Panc1 (cell line): ENCODE data around the gene NXPH4. TPM values are rescaled to one million over a fixed set of nuclear protein-coding genes. Genes with fewer than 3 reads are reported as not detected.

Experiments
- ATAC-seq: fragments of 200-7000 bp; cut with Tn5 transposase; 2 replicates; pipeline ENCODE4 v1.9.1; 2020; ENCODE audit warnings: mild to moderate bottlenecking, moderate library complexity
- BruUV-seq: library from RNA; stranded (reverse); fragments of 400-500 nt; replicated peaks from 2 replicates; lab custom pipeline; 2021; lab: Mats Ljungman, UMichigan
- CTCF ChIA-PET: fragments of 300-600 bp; sonication (Branson Sonifier 250); formaldehyde crosslinking; loops from one replicate; lab custom pipeline; 2022; ENCODE audit warnings: antibody characterized with exemption; lab: Charles Lee
- POLR2A ChIA-PET: fragments of 300-600 bp; sonication (Branson Sonifier 250); formaldehyde crosslinking; loops from one replicate; lab custom pipeline; 2022; ENCODE audit warnings: antibody characterized with exemption; lab: Charles Lee
- DNase-seq: peaks from one replicate; pipeline ENCODE4 v3.0.0-alpha.2; 2010; ENCODE audit warnings: low read depth, low spot score
- H3K27ac ChIP-seq: 2 replicates; pipeline ENCODE4 v1.5.1; 2011; ENCODE audit warnings: mild to moderate bottlenecking, low read length, inconsistent platforms
- H3K27me3 ChIP-seq: fragments of 200-500 bp; sonication (Bioruptor generic); 2 replicates; pipeline ENCODE4 v1.6.0; 2014; ENCODE audit warnings: low read length, inconsistent platforms; ENCODE audit not compliant: control insufficient read depth, insufficient read depth
- H3K36me3 ChIP-seq: fragments of 200-500 bp; sonication (Bioruptor generic); 2 replicates; pipeline ENCODE4 v1.5.1; 2014; ENCODE audit warnings: inconsistent platforms, mild to moderate bottlenecking, low read length, moderate library complexity; ENCODE audit not compliant: control insufficient read depth, insufficient read depth
- H3K4me1 ChIP-seq: 2 replicates; pipeline ENCODE4 v1.5.1; 2011; ENCODE audit warnings: inconsistent platforms, mild to moderate bottlenecking, low read length, moderate library complexity; ENCODE audit not compliant: control insufficient read depth, insufficient read depth
- H3K4me3 ChIP-seq, 2 experiments: 2 replicates each; pipeline ENCODE4 v1.5.1; 2011 to 2012; ENCODE audit warnings: low read depth in 2 of 2, low read length in 2 of 2, mild to moderate bottlenecking in 2 of 2, inconsistent platforms in 1 of 2, moderate library complexity in 1 of 2
- H3K9me3 ChIP-seq: fragments of 200-500 bp; sonication (Bioruptor generic); 2 replicates; pipeline ENCODE4 v1.5.1; 2014; ENCODE audit warnings: low read depth, mild to moderate bottlenecking, inconsistent platforms, low read length, moderate library complexity; ENCODE audit not compliant: control insufficient read depth, insufficient read depth
- POLR2AphosphoS5 ChIP-seq: IDR thresholded peaks from 2 replicates; pipeline ENCODE4 v1.6.1; 2012; ENCODE audit warnings: mild to moderate bottlenecking, low read depth, low read length, moderate library complexity
- REST ChIP-seq, 2 experiments: IDR thresholded peaks; 2 replicates each; pipeline ENCODE4 v1.6.1; 2011 to 2012; ENCODE audit warnings: low read depth in 2 of 2, control low read depth in 1 of 2, low read length in 1 of 2, mild to moderate bottlenecking in 1 of 2, moderate library complexity in 1 of 2; ENCODE audit not compliant: insufficient read depth in 1 of 2
- SIN3A ChIP-seq: IDR thresholded peaks from 2 replicates; pipeline ENCODE4 v1.6.1; 2012; ENCODE audit warnings: low read depth, mild to moderate bottlenecking, low read length, moderate library complexity, borderline replicate concordance; ENCODE audit not compliant: insufficient read depth
- TCF7L2 ChIP-seq: IDR thresholded peaks from 2 replicates; pipeline ENCODE4 v1.6.1; 2011; ENCODE audit warnings: mild to moderate bottlenecking, low read depth, low read length, inconsistent platforms
- in situ Hi-C: cut with HindIII; loops from 2 replicates; pipeline ENCODE4 v1.10.0; 2016; ENCODE audit warnings: low sequenced_read_pairs, low pct_unique_long_range_greater_than_20kb
- intact Hi-C: fragments of 100-400 bp; cut with micrococcal nuclease; formaldehyde crosslinking; loops from one replicate; pipeline ENCODE4 v1.10.0; 2022; ENCODE audit not compliant: unreplicated experiment
- total RNA-seq: library from RNA; stranded (reverse); gene quantifications from one replicate; pipeline ENCODE4 v1.2.1, GENCODE V29; 2021; ENCODE audit not compliant: unreplicated experiment
- TF ChIP-seq, protein P1 (sequence below): fragments of 450-650 bp; IDR thresholded peaks from 2 replicates; pipeline ENCODE4 v1.5.1; 2017; ENCODE audit warnings: mild to moderate bottlenecking

Gene NXPH4
- total RNA-seq, 1 experiment from 2014 or later, result 2.1 TPM

DNA sequence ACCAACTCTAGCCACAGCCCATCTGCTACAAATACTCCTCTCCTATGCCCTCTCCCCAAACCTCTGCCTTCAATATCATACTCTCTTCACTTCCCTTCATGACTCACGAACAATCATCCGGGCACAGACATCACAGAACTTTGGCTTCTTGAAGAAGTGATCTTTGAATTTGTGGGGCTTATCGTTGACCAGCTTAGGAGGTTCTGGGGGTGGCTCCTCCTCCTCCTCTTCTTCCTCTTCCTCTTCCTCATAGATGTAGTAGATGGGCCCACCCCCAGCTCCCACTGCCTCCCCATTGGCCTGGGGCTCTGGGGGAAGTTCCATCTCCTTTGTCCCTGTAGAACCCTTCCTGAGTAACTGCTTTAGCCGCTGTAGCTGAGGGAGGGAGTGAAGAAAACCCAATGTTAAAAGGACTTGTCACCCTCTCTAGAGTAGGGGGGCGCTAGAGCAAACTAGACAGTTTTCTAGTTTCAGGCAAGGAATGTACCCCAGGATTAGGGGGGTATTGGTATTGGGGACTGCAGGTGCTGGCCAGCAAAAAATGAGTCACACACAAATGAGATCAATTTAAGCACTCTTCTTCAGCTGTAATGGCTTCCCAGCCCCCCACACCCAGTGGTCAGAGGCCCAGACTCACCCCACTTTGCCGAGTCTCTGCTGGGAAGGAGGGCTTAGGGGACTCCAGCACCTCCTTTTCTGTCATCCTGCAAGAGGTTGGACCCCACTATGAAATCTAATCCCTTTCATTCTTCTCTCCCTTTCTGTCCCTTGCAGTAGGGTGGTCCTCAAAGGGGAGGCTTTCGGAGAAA lies 32.5 kb downstream of the NXPH4 start:
- no peak overlapping the region for H3K27ac ChIP-seq
- H3K4me1 ChIP-seq, result no peaks in the 10 kb centered on the region
- TF ChIP-seq SIN3A, result no peak
- no peak for TF ChIP-seq POLR2AphosphoS5
- TF ChIP-seq, protein P1, sequence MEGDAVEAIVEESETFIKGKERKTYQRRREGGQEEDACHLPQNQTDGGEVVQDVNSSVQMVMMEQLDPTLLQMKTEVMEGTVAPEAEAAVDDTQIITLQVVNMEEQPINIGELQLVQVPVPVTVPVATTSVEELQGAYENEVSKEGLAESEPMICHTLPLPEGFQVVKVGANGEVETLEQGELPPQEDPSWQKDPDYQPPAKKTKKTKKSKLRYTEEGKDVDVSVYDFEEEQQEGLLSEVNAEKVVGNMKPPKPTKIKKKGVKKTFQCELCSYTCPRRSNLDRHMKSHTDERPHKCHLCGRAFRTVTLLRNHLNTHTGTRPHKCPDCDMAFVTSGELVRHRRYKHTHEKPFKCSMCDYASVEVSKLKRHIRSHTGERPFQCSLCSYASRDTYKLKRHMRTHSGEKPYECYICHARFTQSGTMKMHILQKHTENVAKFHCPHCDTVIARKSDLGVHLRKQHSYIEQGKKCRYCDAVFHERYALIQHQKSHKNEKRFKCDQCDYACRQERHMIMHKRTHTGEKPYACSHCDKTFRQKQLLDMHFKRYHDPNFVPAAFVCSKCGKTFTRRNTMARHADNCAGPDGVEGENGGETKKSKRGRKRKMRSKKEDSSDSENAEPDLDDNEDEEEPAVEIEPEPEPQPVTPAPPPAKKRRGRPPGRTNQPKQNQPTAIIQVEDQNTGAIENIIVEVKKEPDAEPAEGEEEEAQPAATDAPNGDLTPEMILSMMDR, result no peak
- TF ChIP-seq TCF7L2, result no peak
- TF ChIP-seq REST (IDR thresholded peaks at IDR 0.05; ENCODE audit: insufficient read depth in 1 of 2, low read depth in 2 of 2, low read length in 1 of 2), result no peak
- no peaks in the 10 kb centered on the region for H3K9me3 ChIP-seq
- H3K4me3 ChIP-seq, result no peak overlapping the region
- intact Hi-C loops (no loop called here), in situ Hi-C loops (no loop called here)
- no TSS peak for BruUV-seq
- no peaks in the 10 kb centered on the region for H3K36me3 ChIP-seq
- no peaks in the 10 kb centered on the region for H3K27me3 ChIP-seq
- ChIA-PET POLR2A (no interaction called here), CTCF (no interaction called here)
- no peak for ATAC-seq
- DNase-seq, result no peak

DNA sequence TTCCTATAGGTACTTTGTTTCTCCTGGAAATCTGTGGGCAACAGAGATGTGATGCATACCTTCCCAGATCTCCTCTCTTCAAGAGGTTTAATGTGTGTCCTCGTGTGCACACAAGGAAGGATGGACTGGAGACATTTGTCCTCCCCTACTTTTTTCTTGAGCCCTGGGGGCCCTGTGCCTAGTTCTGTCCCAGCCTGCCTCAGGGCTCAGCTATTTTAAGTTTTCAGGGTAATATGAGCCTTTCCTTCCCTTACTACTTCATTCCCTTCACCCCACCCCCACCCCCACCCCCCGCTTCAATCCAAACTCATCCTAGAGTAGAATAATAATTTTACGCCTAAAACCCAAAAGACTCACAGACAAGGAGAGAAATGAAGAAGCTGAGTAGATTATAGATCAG lies 33.9 kb downstream of the NXPH4 start:
- ChIA-PET CTCF (interaction anchor here (0.6 kb wide), 1 partner anchor 141 kb away, joined by 11 read pairs; no protein-coding TSS in a partner anchor), POLR2A (no interaction called here)
- ATAC-seq, result no peak
- no peaks in the 10 kb centered on the region for H3K4me1 ChIP-seq
- no peak overlapping the region for H3K27ac ChIP-seq
- no peaks in the 10 kb centered on the region for H3K27me3 ChIP-seq
- TF ChIP-seq SIN3A, result no peak
- TF ChIP-seq POLR2AphosphoS5, result no peak
- TF ChIP-seq, protein P1, result no peak
- no peak for TF ChIP-seq REST (IDR thresholded peaks at IDR 0.05; ENCODE audit: insufficient read depth in 1 of 2, low read depth in 2 of 2, low read length in 1 of 2)
- TF ChIP-seq TCF7L2, result no peak
- no TSS peak for BruUV-seq
- in situ Hi-C loops, result no loop called here
- no peak for DNase-seq
- H3K9me3 ChIP-seq, result no peaks in the 10 kb centered on the region
- intact Hi-C loops, result no loop called here
- no peaks in the 10 kb centered on the region for H3K36me3 ChIP-seq
- no peak overlapping the region for H3K4me3 ChIP-seq
